Measurements from ENCODE around the gene SART3.
"Not testable (repeated sequence)": the region's sequence is repeated elsewhere in the genome, so short reads cannot be mapped to it uniquely, and the experiment has no call there.

- TF ChIP-seq, protein P1, sequence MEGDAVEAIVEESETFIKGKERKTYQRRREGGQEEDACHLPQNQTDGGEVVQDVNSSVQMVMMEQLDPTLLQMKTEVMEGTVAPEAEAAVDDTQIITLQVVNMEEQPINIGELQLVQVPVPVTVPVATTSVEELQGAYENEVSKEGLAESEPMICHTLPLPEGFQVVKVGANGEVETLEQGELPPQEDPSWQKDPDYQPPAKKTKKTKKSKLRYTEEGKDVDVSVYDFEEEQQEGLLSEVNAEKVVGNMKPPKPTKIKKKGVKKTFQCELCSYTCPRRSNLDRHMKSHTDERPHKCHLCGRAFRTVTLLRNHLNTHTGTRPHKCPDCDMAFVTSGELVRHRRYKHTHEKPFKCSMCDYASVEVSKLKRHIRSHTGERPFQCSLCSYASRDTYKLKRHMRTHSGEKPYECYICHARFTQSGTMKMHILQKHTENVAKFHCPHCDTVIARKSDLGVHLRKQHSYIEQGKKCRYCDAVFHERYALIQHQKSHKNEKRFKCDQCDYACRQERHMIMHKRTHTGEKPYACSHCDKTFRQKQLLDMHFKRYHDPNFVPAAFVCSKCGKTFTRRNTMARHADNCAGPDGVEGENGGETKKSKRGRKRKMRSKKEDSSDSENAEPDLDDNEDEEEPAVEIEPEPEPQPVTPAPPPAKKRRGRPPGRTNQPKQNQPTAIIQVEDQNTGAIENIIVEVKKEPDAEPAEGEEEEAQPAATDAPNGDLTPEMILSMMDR (IDR thresholded peaks at IDR 0.05): not testable (repeated sequence)
- not testable (repeated sequence) for TF ChIP-seq POLR2A (IDR thresholded peaks at IDR 0.05)
These were observed 5.6 kb downstream of the SART3 start for GRCh38 chr12:108555383-108555782.

Data from heart left ventricle (tissue), 13 donors.